C4-2B (cell line): ENCODE results near the gene EPN1.

Experiments
- ZFX ChIP-seq: fragments of 450-650 bp; IDR thresholded peaks from 2 replicates; pipeline ENCODE4 v1.6.1; 2017
- TF ChIP-seq, protein P1 (sequence below): fragments of 450-650 bp; conservative IDR thresholded peaks from 2 replicates; pipeline ENCODE4 v1.5.1; 2017; ENCODE audit warnings: mild to moderate bottlenecking

DNA sequence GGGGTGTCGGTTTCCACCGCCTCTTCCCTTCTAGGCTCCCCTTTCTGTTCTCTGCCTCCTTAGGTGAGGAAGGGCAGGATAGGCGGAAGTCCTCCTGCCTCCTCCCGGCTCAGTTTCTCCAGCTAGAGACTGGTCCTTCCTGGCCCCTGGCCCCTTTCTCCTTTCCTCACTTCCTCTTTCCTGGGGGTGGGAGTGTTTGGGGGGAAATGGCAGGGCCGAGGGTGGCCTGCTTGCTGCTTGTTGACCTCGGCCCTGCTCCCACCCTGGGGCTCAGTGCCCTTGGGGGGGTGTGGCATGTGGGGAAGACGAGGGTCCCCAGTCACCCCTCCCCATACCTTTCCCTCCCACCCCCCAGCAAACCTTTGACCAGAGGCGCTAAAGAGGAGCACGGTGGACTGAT, 15.2 kb upstream of the EPN1 start:
- TF ChIP-seq, protein P1, sequence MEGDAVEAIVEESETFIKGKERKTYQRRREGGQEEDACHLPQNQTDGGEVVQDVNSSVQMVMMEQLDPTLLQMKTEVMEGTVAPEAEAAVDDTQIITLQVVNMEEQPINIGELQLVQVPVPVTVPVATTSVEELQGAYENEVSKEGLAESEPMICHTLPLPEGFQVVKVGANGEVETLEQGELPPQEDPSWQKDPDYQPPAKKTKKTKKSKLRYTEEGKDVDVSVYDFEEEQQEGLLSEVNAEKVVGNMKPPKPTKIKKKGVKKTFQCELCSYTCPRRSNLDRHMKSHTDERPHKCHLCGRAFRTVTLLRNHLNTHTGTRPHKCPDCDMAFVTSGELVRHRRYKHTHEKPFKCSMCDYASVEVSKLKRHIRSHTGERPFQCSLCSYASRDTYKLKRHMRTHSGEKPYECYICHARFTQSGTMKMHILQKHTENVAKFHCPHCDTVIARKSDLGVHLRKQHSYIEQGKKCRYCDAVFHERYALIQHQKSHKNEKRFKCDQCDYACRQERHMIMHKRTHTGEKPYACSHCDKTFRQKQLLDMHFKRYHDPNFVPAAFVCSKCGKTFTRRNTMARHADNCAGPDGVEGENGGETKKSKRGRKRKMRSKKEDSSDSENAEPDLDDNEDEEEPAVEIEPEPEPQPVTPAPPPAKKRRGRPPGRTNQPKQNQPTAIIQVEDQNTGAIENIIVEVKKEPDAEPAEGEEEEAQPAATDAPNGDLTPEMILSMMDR, result no peak
- TF ChIP-seq ZFX, result no peak
